Skeletal muscle cell (primary cell): Measurements from ENCODE around the gene GPC3.
"Not testable (repeated sequence)": the region's sequence is repeated elsewhere in the genome, so short reads cannot be mapped to it uniquely, and the experiment has no call there.

Experiments used
- DNase-seq: peaks from one replicate; pipeline ENCODE4 v3.0.0-alpha.2; 2010; ENCODE audit warnings: low read depth
- H3K4me3 ChIP-seq: 2 replicates; pipeline ENCODE4 v1.5.1; 2011; ENCODE audit warnings: low read depth, mild to moderate bottlenecking, control low read depth, low read length, moderate library complexity

Gene GPC3

GRCh38 chrX:133911825-133912495 lies 73.4 kb downstream of the GPC3 start:
- DNase-seq: no peak

GRCh38 chrX:133910539-133910938 lies 74.9 kb downstream of the GPC3 start:
- DNase-seq: no peak
- no peak overlapping the region for H3K4me3 ChIP-seq

More at GRCh38 chrX:133911825-133912495, 73.4 kb downstream of the GPC3 start:
- no peak overlapping the region for H3K4me3 ChIP-seq

DNA sequence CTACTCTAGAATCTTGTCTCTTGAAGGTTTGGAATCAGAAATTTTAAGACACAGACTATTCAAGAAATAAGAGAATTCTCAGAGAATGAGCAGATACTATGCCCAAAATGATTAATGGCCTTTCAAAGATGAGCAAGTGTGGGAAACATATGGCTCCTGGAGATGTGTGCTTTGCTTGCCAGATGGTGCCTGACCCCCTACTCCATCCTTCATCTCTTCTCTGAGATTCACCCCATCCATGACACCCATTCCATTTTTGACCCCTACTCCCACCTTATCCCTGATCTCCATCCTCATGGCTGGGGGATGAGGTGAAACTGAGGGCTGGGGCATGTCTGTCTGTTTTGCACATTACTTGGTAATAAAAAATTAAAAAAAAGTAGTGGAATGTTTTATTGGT lies 75.5 kb downstream of the GPC3 start:
- DNase-seq: no peak
- no peak overlapping the region for H3K4me3 ChIP-seq

DNA sequence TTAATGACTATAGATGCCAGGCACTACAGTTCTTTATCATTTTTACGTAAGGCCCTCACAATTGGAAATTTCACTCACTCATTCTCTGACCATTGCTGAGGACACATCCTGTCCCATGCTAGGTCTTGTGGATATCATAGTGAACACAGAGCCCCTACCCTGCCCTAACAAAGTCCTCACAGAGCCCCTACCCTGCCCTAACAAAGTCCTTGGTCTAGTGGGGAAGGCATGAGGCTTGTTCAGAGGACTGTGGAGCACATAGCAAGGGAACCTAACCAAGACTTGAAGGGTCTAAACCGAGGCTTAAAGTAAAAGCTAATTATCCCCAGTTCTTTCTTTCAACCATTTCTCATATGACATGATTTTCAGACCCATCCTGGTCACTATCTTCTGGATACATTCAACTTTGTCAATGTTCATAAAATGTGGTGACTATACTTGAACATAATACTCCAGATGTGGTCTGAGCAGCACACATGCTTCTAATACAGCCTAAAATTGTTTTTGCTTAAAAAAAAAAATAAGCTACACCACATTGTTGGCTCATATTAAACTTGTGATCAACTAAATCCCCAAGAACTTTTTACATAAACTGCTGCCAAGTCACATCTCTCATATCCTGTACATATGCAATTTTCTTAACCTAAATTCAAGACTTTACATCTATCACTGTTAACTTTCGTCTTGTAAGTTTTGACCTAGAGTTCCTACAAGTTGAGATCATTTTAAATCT lies 77.0 kb downstream of the GPC3 start:
- no peak for DNase-seq
- no peak overlapping the region for H3K4me3 ChIP-seq

GRCh38 chrX:133907606-133908005 lies 77.8 kb downstream of the GPC3 start:
- no peak for DNase-seq
- H3K4me3 ChIP-seq: no peak overlapping the region

DNA sequence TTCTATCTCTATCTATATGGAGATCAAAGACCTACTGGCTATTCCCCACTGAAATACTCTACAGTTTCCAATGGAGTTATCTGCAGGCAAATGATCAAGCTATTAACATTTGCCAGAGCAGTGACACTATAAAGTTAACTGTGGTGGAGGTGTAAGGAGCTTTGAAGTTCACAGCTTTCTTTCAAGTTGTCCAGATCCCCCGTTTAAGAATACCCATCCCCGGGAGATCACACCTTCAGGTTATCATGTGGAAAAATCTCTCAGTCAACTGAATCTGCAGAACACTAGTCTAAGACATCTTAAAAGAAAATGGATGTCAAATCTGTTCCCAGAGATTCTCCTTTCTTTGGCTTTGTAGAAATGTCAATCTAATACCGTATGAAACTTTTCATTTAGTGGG lies 80.1 kb downstream of the GPC3 start:
- no peak for DNase-seq
- H3K4me3 ChIP-seq: no peak overlapping the region

DNA sequence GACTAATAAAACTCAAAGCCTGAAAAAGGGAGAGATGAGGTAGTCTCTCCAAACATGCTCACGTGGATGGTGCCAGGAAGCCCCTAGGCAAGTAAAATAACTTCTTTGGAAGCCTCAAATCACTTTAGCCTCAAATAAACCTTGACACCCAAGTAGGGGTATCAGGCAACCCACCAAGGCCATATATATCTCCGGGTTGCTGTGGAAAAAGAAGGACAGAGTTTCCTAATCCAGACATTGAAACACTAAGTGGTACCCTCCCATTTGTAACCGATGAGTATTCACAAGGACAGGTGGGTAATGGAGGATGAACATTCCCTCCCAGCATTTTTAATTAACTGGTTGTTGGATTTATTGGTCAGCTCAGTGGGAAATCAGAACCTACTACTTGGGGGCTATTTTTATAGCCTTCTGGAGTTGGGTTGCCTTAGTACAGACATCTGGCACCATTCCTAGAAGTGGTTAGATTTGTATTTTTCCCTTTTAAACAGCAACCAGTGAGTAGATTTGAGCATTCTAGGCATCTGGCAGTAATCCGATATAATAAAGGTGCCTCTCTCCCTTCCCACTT lies 87.7 kb downstream of the GPC3 start:
- no peak overlapping the region for H3K4me3 ChIP-seq
- DNase-seq: no peak

DNA sequence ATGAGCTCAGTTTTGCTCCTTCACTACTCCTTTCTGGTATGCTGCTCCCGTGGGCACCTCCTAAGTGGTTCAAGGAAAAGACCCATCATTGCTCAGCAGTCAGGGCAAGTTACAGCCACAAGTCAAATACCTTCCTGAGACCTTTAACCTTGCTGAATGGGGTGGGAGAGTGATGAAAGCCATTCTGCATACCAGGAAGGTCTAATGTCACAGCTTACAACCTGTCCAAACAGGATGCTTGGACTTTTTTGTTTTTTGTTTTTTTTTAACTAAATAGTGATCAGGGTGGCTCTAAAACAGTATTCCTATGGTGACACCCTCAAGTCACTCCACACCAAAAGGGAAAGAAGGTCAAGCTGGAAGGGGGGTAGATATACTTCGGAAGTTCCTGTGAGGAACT lies 93.1 kb downstream of the GPC3 start:
- no peak for DNase-seq
- no peak overlapping the region for H3K4me3 ChIP-seq

DNA sequence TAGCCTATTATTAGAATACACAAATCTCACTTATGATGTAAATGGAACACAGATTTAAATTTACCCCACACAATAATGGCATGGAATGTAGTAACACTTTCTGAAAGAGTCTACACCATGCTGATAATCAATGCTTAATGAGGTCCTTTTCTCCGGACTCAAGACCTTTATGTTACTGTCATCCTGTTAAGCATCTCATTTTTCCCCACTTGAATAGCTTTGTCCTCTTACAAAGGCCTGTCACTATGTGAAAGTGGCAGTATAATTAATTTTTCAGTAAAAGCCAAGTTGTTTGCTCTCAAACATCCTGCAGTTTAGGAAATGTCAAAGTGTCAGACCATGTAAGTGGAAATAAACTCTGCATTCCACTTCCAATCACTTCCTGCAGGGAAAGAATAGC lies 96.4 kb downstream of the GPC3 start:
- no peak for DNase-seq
- H3K4me3 ChIP-seq: no peak overlapping the region

GRCh38 chrX:133888084-133888483 lies 97.3 kb downstream of the GPC3 start:
- DNase-seq, H3K4me3 ChIP-seq: not testable (repeated sequence)

GRCh38 chrX:133884430-133885394 lies 100.7 kb downstream of the GPC3 start:
- DNase-seq: no peak
- H3K4me3 ChIP-seq: no peak overlapping the region

- DNase-seq: no peak
- no peak overlapping the region for H3K4me3 ChIP-seq
Observed at GRCh38 chrX:133881893-133882292, 103.5 kb downstream of the GPC3 start.

GRCh38 chrX:133881007-133881406 lies 104.4 kb downstream of the GPC3 start:
- DNase-seq: no peak
- H3K4me3 ChIP-seq: no peak overlapping the region

- H3K4me3 ChIP-seq: no peak overlapping the region
- no peak for DNase-seq
Observed at GRCh38 chrX:133880032-133880443, 105.4 kb downstream of the GPC3 start.

GRCh38 chrX:133878710-133879109 lies 106.7 kb downstream of the GPC3 start:
- no peak overlapping the region for H3K4me3 ChIP-seq
- no peak for DNase-seq

DNA sequence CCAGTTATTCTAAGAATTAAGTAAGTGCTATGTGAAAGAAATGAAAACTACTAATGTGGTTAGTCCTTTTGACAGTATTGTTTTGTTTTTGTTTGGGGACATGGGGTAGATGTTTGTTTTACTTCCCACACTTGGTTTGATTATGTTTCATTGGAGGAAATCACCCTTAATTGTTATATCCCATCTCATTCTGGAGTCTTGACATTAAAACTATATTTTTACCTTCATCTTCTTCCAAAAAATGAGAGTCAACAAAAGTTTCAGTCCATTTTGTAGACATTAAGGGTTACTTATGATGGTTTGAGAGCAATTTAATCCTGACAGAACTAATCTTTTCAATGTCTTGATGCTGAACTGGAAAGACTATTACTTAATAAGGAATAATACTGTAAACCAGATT lies 108.7 kb downstream of the GPC3 start:
- no peak for DNase-seq
- H3K4me3 ChIP-seq: no peak overlapping the region

- no peak overlapping the region for H3K4me3 ChIP-seq
- DNase-seq: no peak
Observed at GRCh38 chrX:133869270-133869669, 116.1 kb downstream of the GPC3 start.

- no peak overlapping the region for H3K4me3 ChIP-seq
- DNase-seq: no peak
Observed at GRCh38 chrX:133868682-133869081, 116.7 kb downstream of the GPC3 start.

DNA sequence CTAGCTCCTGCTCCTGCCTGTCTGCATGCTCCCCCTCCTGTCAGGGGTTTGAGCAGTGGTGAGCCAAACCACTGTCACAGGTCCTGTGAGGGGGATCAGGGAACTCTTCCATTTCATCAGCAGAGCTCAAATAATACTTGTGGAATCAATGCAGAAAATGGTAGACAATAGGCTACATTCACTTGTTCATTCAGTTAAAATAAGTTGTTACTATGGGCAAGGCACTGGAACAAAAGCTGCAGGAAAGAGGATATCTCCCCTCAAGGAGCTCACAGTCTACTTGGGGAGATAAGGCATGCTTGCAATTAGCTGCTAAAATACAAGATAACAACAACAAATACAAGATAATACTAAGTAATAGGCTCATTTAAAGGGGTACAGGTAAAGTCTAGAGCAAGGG lies 117.1 kb downstream of the GPC3 start:
- DNase-seq: no peak
- H3K4me3 ChIP-seq: no peak overlapping the region
